ENCODE results near the gene CBFB. TPM values are rescaled to one million over a fixed set of nuclear protein-coding genes. Genes with fewer than 3 reads are reported as not detected.

The CBFB gene
- total and polyA plus RNA-seq, 2 of the 13 experiments (the other 11 are each of a cell fraction or from before 2014, with no cell fraction given) = 22.1 to 70.8 TPM

DNA sequence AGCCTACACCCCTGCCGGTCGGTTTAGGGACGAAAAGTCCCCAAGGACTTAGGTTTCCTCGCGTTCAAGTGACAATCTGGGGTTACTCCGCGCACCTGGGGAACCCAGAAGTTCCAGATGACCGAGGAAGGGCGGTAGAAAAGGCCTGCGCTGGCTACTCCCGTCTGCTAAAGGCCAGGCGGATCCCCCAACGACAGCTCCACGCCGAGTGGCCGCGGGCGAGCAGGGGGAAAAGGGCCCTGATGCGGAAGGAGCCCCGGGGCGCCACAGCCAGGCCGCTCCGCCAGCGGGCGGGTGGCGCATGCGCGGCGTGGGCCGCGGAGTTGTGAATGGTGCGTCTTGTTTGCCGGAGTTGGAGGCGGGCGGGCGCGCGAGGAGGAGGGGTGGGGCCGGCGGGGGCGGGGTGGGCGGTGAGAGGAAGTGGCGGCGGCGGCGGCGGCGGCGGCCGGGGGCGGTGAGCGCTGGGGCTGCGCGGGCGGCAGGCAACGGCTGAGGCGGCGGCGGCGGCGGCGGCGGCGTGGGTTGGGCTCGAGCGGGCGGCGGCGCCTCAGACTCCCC is at the start of gene CBFB (continued):
- TF ChIP-seq HNRNPUL1 (IDR thresholded peaks at IDR 0.05; ENCODE audit: low read depth, low read length) (no peak), ZNF484 (CRISPR knock-in tag; IDR thresholded peaks at IDR 0.05; ENCODE audit: borderline replicate concordance, low read depth) (0 out of 2 replicates have a peak, but pooled peaks have one; percentile 73), HIVEP1 (CRISPR knock-in tag; IDR thresholded peaks at IDR 0.05) (peak; percentile 90; the same call in 1 of the 2 replicates), ZNF510 (CRISPR knock-in tag; IDR thresholded peaks at IDR 0.05; ENCODE audit: low read depth) (peak; percentile 79), SAFB2 (CRISPR knock-in tag; IDR thresholded peaks at IDR 0.05; ENCODE audit: borderline replicate concordance, low read depth) (peak; percentile 95), ZKSCAN1 (IDR thresholded peaks at IDR 0.05; ENCODE audit: low read length) (peak; percentile 44; the same call in 1 of the 2 replicates), ZNF251 (CRISPR knock-in tag; IDR thresholded peaks at IDR 0.05) (no peak), RCOR2 (CRISPR knock-in tag; IDR thresholded peaks at IDR 0.05) (peak; percentile 63), PHF8 (CRISPR knock-in tag; IDR thresholded peaks at IDR 0.05) (peak; percentile 98), ZFP36 (IDR thresholded peaks at IDR 0.05; ENCODE audit: borderline replicate concordance, low read depth, low read length, partially characterized antibody) (no peak), SALL1 (CRISPR knock-in tag; IDR thresholded peaks at IDR 0.05) (peak; percentile 92), EED (CRISPR knock-in tag; IDR thresholded peaks at IDR 0.05) (peak; percentile 17; the same call in 1 of the 2 replicates), ZNF629 (CRISPR knock-in tag; conservative IDR thresholded peaks at IDR 0.05) (peak; percentile 73), DNMT3B (CRISPR knock-in tag; conservative IDR thresholded peaks at IDR 0.05) (peak; percentile 40; the same call in 1 of the 2 replicates), ZNF709 (CRISPR knock-in tag; IDR thresholded peaks at IDR 0.05) (0 out of 2 replicates have a peak, but pooled peaks have one; percentile 57), PHF5A (CRISPR knock-in tag; IDR thresholded peaks at IDR 0.05; ENCODE audit: low read depth, unreplicated experiment) (peak; percentile 86), NKX3-1 (CRISPR knock-in tag; IDR thresholded peaks at IDR 0.05) (peak; percentile 78; the same call in 1 of the 2 replicates), KDM4B (CRISPR knock-in tag; IDR thresholded peaks at IDR 0.05) (no peak), FOSL2 (CRISPR knock-in tag; IDR thresholded peaks at IDR 0.05) (peak; percentile 59; the same call in 1 of the 2 replicates), ZNF674 (CRISPR knock-in tag; IDR thresholded peaks at IDR 0.05; ENCODE audit: low read depth) (peak; percentile 61), ZNF550 (CRISPR knock-in tag; IDR thresholded peaks at IDR 0.05; ENCODE audit: borderline replicate concordance) (no peak), KMT2A (CRISPR knock-in tag; IDR thresholded peaks at IDR 0.05) (peak; percentile 69; the same call in 1 of the 2 replicates), TRIM22 (IDR thresholded peaks at IDR 0.05) (no peak), ZNF670 (CRISPR knock-in tag; IDR thresholded peaks at IDR 0.05; ENCODE audit: borderline replicate concordance) (peak; percentile 79; the same call in 1 of the 2 replicates), GLI4 (CRISPR knock-in tag; IDR thresholded peaks at IDR 0.05; ENCODE audit: borderline replicate concordance) (0 out of 2 replicates have a peak, but pooled peaks have one; percentile 85), MTF1 (CRISPR knock-in tag; IDR thresholded peaks at IDR 0.05) (peak; percentile 75; the same call in 1 of the 2 replicates)
- TF ChIP-seq, protein P1, sequence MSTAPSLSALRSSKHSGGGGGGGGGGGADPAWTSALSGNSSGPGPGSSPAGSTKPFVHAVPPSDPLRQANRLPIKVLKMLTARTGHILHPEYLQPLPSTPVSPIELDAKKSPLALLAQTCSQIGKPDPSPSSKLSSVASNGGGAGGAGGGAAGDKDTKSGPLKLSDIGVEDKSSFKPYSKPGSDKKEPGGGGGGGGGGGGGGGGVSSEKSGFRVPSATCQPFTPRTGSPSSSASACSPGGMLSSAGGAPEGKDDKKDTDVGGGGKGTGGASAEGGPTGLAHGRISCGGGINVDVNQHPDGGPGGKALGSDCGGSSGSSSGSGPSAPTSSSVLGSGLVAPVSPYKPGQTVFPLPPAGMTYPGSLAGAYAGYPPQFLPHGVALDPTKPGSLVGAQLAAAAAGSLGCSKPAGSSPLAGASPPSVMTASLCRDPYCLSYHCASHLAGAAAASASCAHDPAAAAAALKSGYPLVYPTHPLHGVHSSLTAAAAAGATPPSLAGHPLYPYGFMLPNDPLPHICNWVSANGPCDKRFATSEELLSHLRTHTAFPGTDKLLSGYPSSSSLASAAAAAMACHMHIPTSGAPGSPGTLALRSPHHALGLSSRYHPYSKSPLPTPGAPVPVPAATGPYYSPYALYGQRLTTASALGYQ (CRISPR knock-in tag; IDR thresholded peaks at IDR 0.05) = 0 out of 2 replicates have a peak, but pooled peaks have one; percentile 46
- TF ChIP-seq, protein P2, sequence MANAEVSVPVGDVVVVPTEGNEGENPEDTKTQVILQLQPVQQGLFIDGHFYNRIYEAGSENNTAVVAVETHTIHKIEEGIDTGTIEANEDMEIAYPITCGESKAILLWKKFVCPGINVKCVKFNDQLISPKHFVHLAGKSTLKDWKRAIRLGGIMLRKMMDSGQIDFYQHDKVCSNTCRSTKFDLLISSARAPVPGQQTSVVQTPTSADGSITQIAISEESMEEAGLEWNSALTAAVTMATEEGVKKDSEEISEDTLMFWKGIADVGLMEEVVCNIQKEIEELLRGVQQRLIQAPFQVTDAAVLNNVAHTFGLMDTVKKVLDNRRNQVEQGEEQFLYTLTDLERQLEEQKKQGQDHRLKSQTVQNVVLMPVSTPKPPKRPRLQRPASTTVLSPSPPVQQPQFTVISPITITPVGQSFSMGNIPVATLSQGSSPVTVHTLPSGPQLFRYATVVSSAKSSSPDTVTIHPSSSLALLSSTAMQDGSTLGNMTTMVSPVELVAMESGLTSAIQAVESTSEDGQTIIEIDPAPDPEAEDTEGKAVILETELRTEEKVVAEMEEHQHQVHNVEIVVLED (CRISPR knock-in tag; IDR thresholded peaks at IDR 0.05; ENCODE audit: borderline replicate concordance) = peak; percentile 77; the same call in 1 of the 2 replicates
